Hematopoietic multipotent progenitor cell treated with erythropoietin and hydrocortisone succinate and interleukin-3 and kit ligand, for 4 days (in vitro differentiated cells): ENCODE data around the gene CD81.

Source experiments
- DNase-seq: peaks from one replicate; pipeline ENCODE4 v3.0.0-alpha.2; 2015

The CD81 gene

GRCh38 chr11:2409611-2410468 lies 32.7 kb downstream of the CD81 start:
- DNase-seq: no peak

GRCh38 chr11:2410616-2411015 lies 33.5 kb downstream of the CD81 start:
- no peak for DNase-seq

- no peak for DNase-seq
These were observed 34.6 kb downstream of the CD81 start for GRCh38 chr11:2411446-2412305.

GRCh38 chr11:2412323-2412722 lies 35.2 kb downstream of the CD81 start:
- DNase-seq: no peak

- DNase-seq: no peak
These were observed 36.9 kb downstream of the CD81 start for GRCh38 chr11:2413742-2414579.

GRCh38 chr11:2414616-2415015 lies 37.5 kb downstream of the CD81 start:
- no peak for DNase-seq

- no peak for DNase-seq
These were observed 38.1 kb downstream of the CD81 start for GRCh38 chr11:2415171-2415570.

GRCh38 chr11:2415601-2416380 lies 38.7 kb downstream of the CD81 start:
- DNase-seq: no peak

GRCh38 chr11:2416765-2417164 lies 39.7 kb downstream of the CD81 start:
- no peak for DNase-seq

- no peak for DNase-seq
These were observed 41.0 kb downstream of the CD81 start for GRCh38 chr11:2417856-2418692.

GRCh38 chr11:2418693-2419360 lies 41.7 kb downstream of the CD81 start:
- no peak for DNase-seq

- DNase-seq: peak; percentile 87
These were observed 42.8 kb downstream of the CD81 start for GRCh38 chr11:2419638-2420501.

GRCh38 chr11:2420502-2421225 lies 43.6 kb downstream of the CD81 start:
- DNase-seq: peak; percentile 90

GRCh38 chr11:2421226-2421994 lies 44.3 kb downstream of the CD81 start:
- no peak for DNase-seq

- no peak for DNase-seq
These were observed 44.9 kb downstream of the CD81 start for GRCh38 chr11:2421996-2422395.

- no peak for DNase-seq
These were observed 45.5 kb downstream of the CD81 start for GRCh38 chr11:2422461-2423156.
